Smooth muscle cell (in vitro differentiated cells): ENCODE results near the gene PEX26. TPM values are rescaled to one million over a fixed set of nuclear protein-coding genes. Genes with fewer than 3 reads are reported as not detected.

Experiments
- DNase-seq: peaks from one replicate; lab custom pipeline; 2025; ENCODE audit not compliant: unreplicated experiment; lab: John Stamatoyannopoulos, UW
- H2AFZ ChIP-seq: fragments of 200-600 bp; sonication (generic); 2 replicates; pipeline ENCODE4 v1.6.0; 2016; ENCODE audit warnings: antibody characterized with exemption, low read depth, mild to moderate bottlenecking
- H3F3A ChIP-seq: fragments of 200-600 bp; sonication (generic); 2 replicates; pipeline ENCODE4 v1.6.0; 2017; ENCODE audit warnings: antibody characterized with exemption, low read depth
- H3K27ac ChIP-seq: fragments of 200-600 bp; sonication (generic); 2 replicates; pipeline ENCODE4 v1.5.1; 2016; ENCODE audit warnings: low read depth, mild to moderate bottlenecking
- H3K27me3 ChIP-seq: fragments of 200-600 bp; sonication (generic); 2 replicates; pipeline ENCODE4 v1.6.1; 2016; ENCODE audit warnings: low read depth, mild to moderate bottlenecking
- H3K36me3 ChIP-seq: fragments of 200-600 bp; sonication (generic); 2 replicates; pipeline ENCODE4 v1.5.1; 2016; ENCODE audit warnings: low read depth
- H3K4me1 ChIP-seq: fragments of 200-600 bp; sonication (generic); 2 replicates; pipeline ENCODE4 v1.5.1; 2016; ENCODE audit warnings: low read depth
- H3K4me2 ChIP-seq: fragments of 200-600 bp; sonication (generic); 2 replicates; pipeline ENCODE4 v1.6.0; 2016; ENCODE audit warnings: mild to moderate bottlenecking
- H3K4me3 ChIP-seq: fragments of 200-600 bp; sonication (generic); 2 replicates; pipeline ENCODE4 v1.5.1; 2016; ENCODE audit warnings: mild to moderate bottlenecking
- H3K79me2 ChIP-seq: fragments of 200-600 bp; sonication (generic); 2 replicates; pipeline ENCODE4 v1.6.0; 2016; ENCODE audit warnings: low read depth, mild to moderate bottlenecking
- H3K9ac ChIP-seq: fragments of 200-600 bp; sonication (generic); 2 replicates; pipeline ENCODE4 v1.6.0; 2016; ENCODE audit warnings: low read depth
- H3K9me3 ChIP-seq: fragments of 200-600 bp; sonication (generic); replicated peaks from 2 replicates; pipeline ENCODE4 v1.5.1; 2016; ENCODE audit warnings: low read depth
- H4K20me1 ChIP-seq: fragments of 200-600 bp; sonication (generic); 2 replicates; pipeline ENCODE4 v1.6.0; 2016; ENCODE audit warnings: low read depth
- CTCF ChIP-seq: fragments of 200-600 bp; sonication (generic); IDR thresholded peaks from 2 replicates; pipeline ENCODE4 v1.5.1; 2017; ENCODE audit warnings: borderline replicate concordance, mild to moderate bottlenecking, antibody characterized with exemption; ENCODE audit not compliant: insufficient read depth, poor library complexity, severe bottlenecking
- WGBS: methylation state at CpG from one replicate; pipeline ENCODE4 v1.1.7; 2016; ENCODE audit warnings: low lambda C conversion rate; 5-methylcytosine and 5-hydroxymethylcytosine counted together
- polyA plus RNA-seq: library from polyadenylated mRNA; unstranded; fragments of >200 nt; fragmentation: Nextera tagmentation; extraction: Ambion mirVana; gene quantifications from 2 replicates; pipeline ENCODE4 v1.2.1, GENCODE V29; 2016
- total RNA-seq: library from RNA; depleted of rRNA; stranded (reverse); fragments of >200 nt; gene quantifications from 2 replicates; pipeline ENCODE4 v1.2.3, GENCODE V29; 2014

The PEX26 gene
- total and polyA plus RNA-seq, 2 experiments from 2014 or later, result 4.3 to 15.3 TPM

- H3K9me3 ChIP-seq, result no peaks in the 10 kb centered on the region
- no peak overlapping the region for H2AFZ ChIP-seq
- H3K27me3 ChIP-seq, result no peaks in the 10 kb centered on the region
- H3K79me2 ChIP-seq, result no peaks in the 10 kb centered on the region
- no peak for TF ChIP-seq CTCF
- DNase-seq, result no peak
- WGBS, result 80% methylated on average over 7 of the region's 7 CpGs
- H3K4me1 ChIP-seq, result no peaks in the 10 kb centered on the region
- H3K36me3 ChIP-seq, result no peaks in the 10 kb centered on the region
- no peaks in the 10 kb centered on the region for H4K20me1 ChIP-seq
- no peak overlapping the region for H3K9ac ChIP-seq
- no peak overlapping the region for H3K4me3 ChIP-seq
- no peak overlapping the region for H3K27ac ChIP-seq
- no peaks in the 10 kb centered on the region for H3F3A ChIP-seq
- no peak overlapping the region for H3K4me2 ChIP-seq
Observed at GRCh38 chr22:18064636-18065035, 13.2 kb upstream of the PEX26 start.

- H3K9ac ChIP-seq, result no peak overlapping the region
- H3K4me3 ChIP-seq, result no peak overlapping the region
- no peak overlapping the region for H2AFZ ChIP-seq
- H3K4me2 ChIP-seq, result no peak overlapping the region
- no peaks in the 10 kb centered on the region for H3K4me1 ChIP-seq
- H3F3A ChIP-seq, result no peaks in the 10 kb centered on the region
- no peaks in the 10 kb centered on the region for H4K20me1 ChIP-seq
- H3K9me3 ChIP-seq, result no peaks in the 10 kb centered on the region
- H3K27ac ChIP-seq, result no peak overlapping the region
- no peaks in the 10 kb centered on the region for H3K36me3 ChIP-seq
- TF ChIP-seq CTCF, result no peak
- no peaks in the 10 kb centered on the region for H3K27me3 ChIP-seq
- 67% methylated on average over 9 of the region's 9 CpGs for WGBS
- no peaks in the 10 kb centered on the region for H3K79me2 ChIP-seq
- DNase-seq, result no peak
Observed at GRCh38 chr22:18065256-18065655, 12.5 kb upstream of the PEX26 start.

GRCh38 chr22:18066181-18066859 is 11.5 kb upstream of the PEX26 start:
- Histone ChIP-seq H3K4me3 (no peak overlapping the region), H3K9me3 (no peaks in the 10 kb centered on the region), H3K79me2 (no peaks in the 10 kb centered on the region), H4K20me1 (no peaks in the 10 kb centered on the region), H3K9ac (no peak overlapping the region), H3K36me3 (no peaks in the 10 kb centered on the region), H3K4me1 (no peaks in the 10 kb centered on the region), H3F3A (no peaks in the 10 kb centered on the region), H2AFZ (no peak overlapping the region), H3K4me2 (no peak overlapping the region), H3K27ac (no peak overlapping the region), H3K27me3 (no peaks in the 10 kb centered on the region)
- WGBS, result 86% methylated on average over 12 of the region's 12 CpGs
- TF ChIP-seq CTCF, result no peak
- no peak for DNase-seq

GRCh38 chr22:18067121-18067520 is 10.7 kb upstream of the PEX26 start:
- H4K20me1 ChIP-seq, result no peaks in the 10 kb centered on the region
- no peaks in the 10 kb centered on the region for H3K4me1 ChIP-seq
- no peak overlapping the region for H3K4me3 ChIP-seq
- no peak overlapping the region for H3K9ac ChIP-seq
- no peaks in the 10 kb centered on the region for H3K27me3 ChIP-seq
- H3F3A ChIP-seq, result no peaks in the 10 kb centered on the region
- H3K79me2 ChIP-seq, result no peaks in the 10 kb centered on the region
- H2AFZ ChIP-seq, result no peak overlapping the region
- no peak for TF ChIP-seq CTCF
- WGBS, result 95% methylated on average over 3 of the region's 3 CpGs
- H3K27ac ChIP-seq, result no peak overlapping the region
- H3K4me2 ChIP-seq, result no peak overlapping the region
- no peaks in the 10 kb centered on the region for H3K9me3 ChIP-seq
- H3K36me3 ChIP-seq, result no peaks in the 10 kb centered on the region
- no peak for DNase-seq
